A673 (cell line): ENCODE results near the gene TMEM144.

Source experiments
- EZH2 ChIP-seq: fragments of 200-600 bp; sonication (generic); IDR thresholded peaks from 2 replicates; pipeline ENCODE4 v1.6.1; 2017; ENCODE audit warnings: borderline replicate concordance, low read depth, mild to moderate bottlenecking, mixed read lengths, antibody characterized with exemption, low read length; ENCODE audit not compliant: poor library complexity, severe bottlenecking
- TF ChIP-seq, protein P1 (sequence below): fragments of 300-800, 200-600 bp; sonication (generic); conservative IDR thresholded peaks from 2 replicates; pipeline ENCODE4 v1.5.1; 2017; ENCODE audit warnings: low read depth, mild to moderate bottlenecking, antibody characterized with exemption, low read length, moderate library complexity, mixed read lengths

DNA sequence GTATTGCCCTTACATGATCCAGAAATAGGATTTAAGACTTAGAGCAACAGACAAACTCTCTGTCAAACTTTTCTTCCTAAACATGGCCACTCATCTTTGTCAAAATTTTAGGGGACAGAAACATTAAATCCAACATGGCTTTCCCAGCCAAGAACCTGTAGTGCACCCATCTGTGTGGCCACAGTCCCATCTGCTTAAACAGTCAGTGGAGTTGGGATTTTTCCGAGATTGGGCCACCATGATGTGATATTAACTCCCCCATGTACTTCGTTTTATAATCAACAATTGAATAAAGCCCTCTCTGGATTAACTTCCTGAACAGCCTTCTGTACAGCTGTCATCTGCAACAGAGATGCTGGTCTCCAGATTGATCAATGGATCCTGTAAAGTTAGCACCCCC, 28.9 kb downstream of the TMEM144 start:
- no peak for TF ChIP-seq EZH2
- TF ChIP-seq, protein P1, sequence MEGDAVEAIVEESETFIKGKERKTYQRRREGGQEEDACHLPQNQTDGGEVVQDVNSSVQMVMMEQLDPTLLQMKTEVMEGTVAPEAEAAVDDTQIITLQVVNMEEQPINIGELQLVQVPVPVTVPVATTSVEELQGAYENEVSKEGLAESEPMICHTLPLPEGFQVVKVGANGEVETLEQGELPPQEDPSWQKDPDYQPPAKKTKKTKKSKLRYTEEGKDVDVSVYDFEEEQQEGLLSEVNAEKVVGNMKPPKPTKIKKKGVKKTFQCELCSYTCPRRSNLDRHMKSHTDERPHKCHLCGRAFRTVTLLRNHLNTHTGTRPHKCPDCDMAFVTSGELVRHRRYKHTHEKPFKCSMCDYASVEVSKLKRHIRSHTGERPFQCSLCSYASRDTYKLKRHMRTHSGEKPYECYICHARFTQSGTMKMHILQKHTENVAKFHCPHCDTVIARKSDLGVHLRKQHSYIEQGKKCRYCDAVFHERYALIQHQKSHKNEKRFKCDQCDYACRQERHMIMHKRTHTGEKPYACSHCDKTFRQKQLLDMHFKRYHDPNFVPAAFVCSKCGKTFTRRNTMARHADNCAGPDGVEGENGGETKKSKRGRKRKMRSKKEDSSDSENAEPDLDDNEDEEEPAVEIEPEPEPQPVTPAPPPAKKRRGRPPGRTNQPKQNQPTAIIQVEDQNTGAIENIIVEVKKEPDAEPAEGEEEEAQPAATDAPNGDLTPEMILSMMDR = no peak
